Hepatocyte (in vitro differentiated cells): ENCODE measurements around the gene APLP1.

Experiments used
- CTCF ChIP-seq: fragments of 200-600 bp; sonication (generic); IDR thresholded peaks from 2 replicates; pipeline ENCODE4 v1.5.1; 2016; ENCODE audit warnings: antibody characterized with exemption, mild to moderate bottlenecking; ENCODE audit not compliant: poor library complexity
- EZH2 ChIP-seq: fragments of 200-600 bp; sonication (generic); IDR thresholded peaks from 2 replicates; pipeline ENCODE4 v1.6.1; 2016; ENCODE audit warnings: antibody characterized with exemption, mild to moderate bottlenecking, borderline replicate concordance

- TF ChIP-seq CTCF (no peak), EZH2 (no peak)
These were observed 39.7 kb downstream of the APLP1 start, which contains the start of gene TYROBP for GRCh38 chr19:35908010-35908441.
